CD14-positive monocyte (primary cell): ENCODE measurements around the gene TIFAB. TPM values are rescaled to one million over a fixed set of nuclear protein-coding genes. Genes with fewer than 3 reads are reported as not detected.

Experiments
- DNase-seq, 3 donors: peaks; one replicate each; pipeline ENCODE4 v3.0.0-alpha.2; 2011 to 2022
- H2AFZ ChIP-seq: 2 replicates; pipeline ENCODE4 v1.6.0; 2012; ENCODE audit warnings: mild to moderate bottlenecking, low read depth, low read length, inconsistent platforms; ENCODE audit not compliant: insufficient read depth, poor library complexity, severe bottlenecking
- H3K27ac ChIP-seq, 2 donors: 1 replicate in 1 of 2; 2 replicates in 1 of 2; pipeline ENCODE4 v1.5.1; 2012 to 2013; ENCODE audit warnings: low read length in 2 of 2, control low read depth in 1 of 2, inconsistent platforms in 1 of 2, low read depth in 1 of 2, mild to moderate bottlenecking in 1 of 2
- H3K27me3 ChIP-seq, 2 donors: one replicate each; pipeline versions ENCODE4 v1.6.0 to v1.6.1; 2011 to 2013; ENCODE audit warnings: low read length in 2 of 2; ENCODE audit not compliant: control insufficient read depth in 2 of 2, insufficient read depth in 2 of 2
- H3K36me3 ChIP-seq, 2 donors: replicated peaks in 1 of 2; 1 replicate in 1 of 2; 2 replicates in 1 of 2; pipeline versions ENCODE4 v1.5.1 to v1.6.1; 2012 to 2013; ENCODE audit warnings: low read length in 2 of 2, control low read depth in 1 of 2, inconsistent platforms in 1 of 2, mild to moderate bottlenecking in 1 of 2; ENCODE audit not compliant: insufficient read depth in 2 of 2, control insufficient read depth in 1 of 2
- H3K4me1 ChIP-seq, 2 donors: 1 replicate in 1 of 2; 2 replicates in 1 of 2; pipeline versions ENCODE4 v1.5.1 to v1.6.1; 2012 to 2013; ENCODE audit warnings: low read length in 2 of 2, control low read depth in 1 of 2, inconsistent platforms in 1 of 2, mild to moderate bottlenecking in 1 of 2, moderate library complexity in 1 of 2; ENCODE audit not compliant: insufficient read depth in 2 of 2, control insufficient read depth in 1 of 2
- H3K4me2 ChIP-seq: replicated peaks from 2 replicates; pipeline ENCODE3; 2012; ENCODE audit warnings: low read length, moderate library complexity, mild to moderate bottlenecking; ENCODE audit not compliant: poor library complexity, severe bottlenecking; ENCODE audit errors: extremely low read depth
- H3K4me3 ChIP-seq, 3 experiments: fragments of 200-600 bp in 1 of 3; sonication (generic) in 1 of 3; replicated peaks in 1 of 3; 1 replicate in 2 of 3; 2 replicates in 1 of 3; pipeline ENCODE4 v1.5.1; 2011 to 2013; ENCODE audit warnings: low read length in 3 of 3, mild to moderate bottlenecking in 3 of 3, control low read depth in 2 of 3, low read depth in 2 of 3, inconsistent platforms in 1 of 3, moderate library complexity in 1 of 3
- H3K79me2 ChIP-seq: 2 replicates; pipeline ENCODE4 v1.6.0; 2012; ENCODE audit warnings: mild to moderate bottlenecking, control low read depth, inconsistent platforms, low read length, moderate library complexity; ENCODE audit not compliant: insufficient read depth
- H3K9ac ChIP-seq: 2 replicates; pipeline ENCODE4 v1.6.0; 2017; ENCODE audit warnings: low read length, mild to moderate bottlenecking; ENCODE audit not compliant: insufficient read depth, poor library complexity, severe bottlenecking
- H3K9me3 ChIP-seq, 2 donors: replicated peaks in 1 of 2; 1 replicate in 1 of 2; 2 replicates in 1 of 2; pipeline versions ENCODE4 v1.5.1 to v1.6.1; 2012 to 2013; ENCODE audit warnings: low read length in 2 of 2, control low read depth in 1 of 2; ENCODE audit not compliant: control insufficient read depth in 1 of 2, insufficient read depth in 1 of 2
- H4K20me1 ChIP-seq: 2 replicates; pipeline ENCODE4 v1.6.0; 2012; ENCODE audit warnings: mild to moderate bottlenecking, low read length, control low read depth, moderate library complexity; ENCODE audit not compliant: insufficient read depth
- H3K27ac Mint-ChIP-seq, 7 donors: one replicate each; pipeline ENCODE4 v1.8.0; 2020; ENCODE audit warnings: mild to moderate bottlenecking in 7 of 7, mixed read lengths in 7 of 7, moderate library complexity in 6 of 7, inconsistent platforms in 2 of 7
- H3K27me3 Mint-ChIP-seq, 3 donors: one replicate each; pipeline ENCODE4 v1.8.0; 2021 to 2022; ENCODE audit warnings: low read depth in 3 of 3, mild to moderate bottlenecking in 3 of 3, mixed read lengths in 3 of 3, moderate library complexity in 3 of 3, inconsistent platforms in 1 of 3
- H3K36me3 Mint-ChIP-seq, 2 donors: one replicate each; pipeline ENCODE4 v1.8.0; 2020; ENCODE audit warnings: mixed read lengths in 2 of 2, inconsistent platforms in 1 of 2, mild to moderate bottlenecking in 1 of 2
- H3K4me1 Mint-ChIP-seq: one replicate; pipeline ENCODE4 v1.8.0; 2020; ENCODE audit warnings: mild to moderate bottlenecking, mixed read lengths
- H3K4me3 Mint-ChIP-seq, 2 donors: one replicate each; pipeline ENCODE4 v1.8.0; 2020; ENCODE audit warnings: mild to moderate bottlenecking in 2 of 2, mixed read lengths in 2 of 2, moderate library complexity in 1 of 2
- H3K9me3 Mint-ChIP-seq, 7 donors: one replicate each; pipeline ENCODE4 v1.8.0; 2020 to 2022; ENCODE audit warnings: mixed read lengths in 7 of 7, mild to moderate bottlenecking in 6 of 7, moderate library complexity in 6 of 7, inconsistent platforms in 2 of 7
- WGBS: methylation state at CpG from one replicate; pipeline ENCODE4 v1.1.5; 2013; ENCODE audit warnings: missing lambda C conversion rate; ENCODE audit not compliant: insufficient coverage; 5-methylcytosine and 5-hydroxymethylcytosine counted together
- intact Hi-C, 2 donors: fragments of 100-400 bp; cut with micrococcal nuclease; formaldehyde crosslinking; loops; one replicate each; pipeline versions ENCODE4 v1.15.0 to v1.15.1; 2023
- polyA plus RNA-seq, 3 donors: library from polyadenylated mRNA; depleted of rRNA in 1 of 3; unstranded in 2 of 3; stranded (reverse) in 1 of 3; fragments of 300-500 nt in 2 of 3; fragments of >200 nt in 1 of 3; fragmentation: Illumina TruSeq in 2 of 3; gene quantifications; 1 replicate in 2 of 3; 2 replicates in 1 of 3; pipeline ENCODE4 v1.2.3, GENCODE V29; 2012 to 2021
- TF ChIP-seq, protein P1 (sequence below): fragments of 200-600 bp; IDR thresholded peaks from one replicate; pipeline ENCODE4 v1.8.0; 2022; ENCODE audit warnings: antibody characterized with exemption, mild to moderate bottlenecking

TIFAB gene
- polyA plus RNA-seq, 3 donors, result 0.29 to 0.71 (median 0.50) TPM

DNA sequence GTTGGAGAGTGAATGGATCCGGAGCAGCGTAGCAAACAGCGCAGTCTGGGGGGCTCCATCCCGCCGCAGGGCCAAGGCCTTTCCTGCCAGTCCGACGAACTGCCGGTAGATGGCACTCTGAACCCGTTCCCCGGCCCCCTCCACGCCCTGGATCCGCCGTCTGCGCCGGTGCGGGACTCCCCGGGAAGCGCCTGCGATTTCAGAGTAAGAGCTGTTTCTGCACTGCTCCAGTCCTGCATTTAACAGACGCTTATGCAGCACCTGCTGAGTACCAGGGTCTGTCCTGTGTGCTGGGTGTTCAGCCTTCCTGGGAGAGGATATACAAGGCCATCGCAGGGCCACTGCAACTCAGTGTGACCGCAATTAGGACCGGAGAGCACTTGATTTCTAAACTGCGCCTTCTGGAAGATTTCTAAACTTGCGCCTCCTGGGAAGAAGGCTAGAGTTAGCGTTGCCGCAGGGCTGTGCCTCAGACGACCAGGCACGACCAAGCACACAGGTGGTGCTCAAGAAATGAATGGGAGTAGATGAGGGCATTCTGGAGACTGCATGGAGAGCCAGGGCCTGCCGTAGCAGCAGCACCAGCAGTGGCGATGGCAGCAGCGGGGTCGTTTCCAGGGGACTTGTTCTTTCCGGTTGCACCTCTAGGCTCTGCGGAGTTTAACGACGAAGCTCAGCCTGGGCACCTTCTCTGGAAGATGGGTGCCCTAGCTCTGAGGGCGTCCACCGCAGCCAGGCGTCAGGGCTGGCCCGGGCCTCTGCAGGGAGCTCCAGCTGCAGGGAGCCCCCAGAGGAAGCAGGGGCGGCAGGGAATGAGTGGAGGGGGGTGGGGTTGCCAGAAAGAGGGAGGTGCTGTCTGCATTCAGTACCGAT lies 14.3 kb upstream of the TIFAB start:
- TF ChIP-seq, protein P1, sequence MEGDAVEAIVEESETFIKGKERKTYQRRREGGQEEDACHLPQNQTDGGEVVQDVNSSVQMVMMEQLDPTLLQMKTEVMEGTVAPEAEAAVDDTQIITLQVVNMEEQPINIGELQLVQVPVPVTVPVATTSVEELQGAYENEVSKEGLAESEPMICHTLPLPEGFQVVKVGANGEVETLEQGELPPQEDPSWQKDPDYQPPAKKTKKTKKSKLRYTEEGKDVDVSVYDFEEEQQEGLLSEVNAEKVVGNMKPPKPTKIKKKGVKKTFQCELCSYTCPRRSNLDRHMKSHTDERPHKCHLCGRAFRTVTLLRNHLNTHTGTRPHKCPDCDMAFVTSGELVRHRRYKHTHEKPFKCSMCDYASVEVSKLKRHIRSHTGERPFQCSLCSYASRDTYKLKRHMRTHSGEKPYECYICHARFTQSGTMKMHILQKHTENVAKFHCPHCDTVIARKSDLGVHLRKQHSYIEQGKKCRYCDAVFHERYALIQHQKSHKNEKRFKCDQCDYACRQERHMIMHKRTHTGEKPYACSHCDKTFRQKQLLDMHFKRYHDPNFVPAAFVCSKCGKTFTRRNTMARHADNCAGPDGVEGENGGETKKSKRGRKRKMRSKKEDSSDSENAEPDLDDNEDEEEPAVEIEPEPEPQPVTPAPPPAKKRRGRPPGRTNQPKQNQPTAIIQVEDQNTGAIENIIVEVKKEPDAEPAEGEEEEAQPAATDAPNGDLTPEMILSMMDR, result peak; percentile 81
- H3K9ac ChIP-seq, result no peak overlapping the region
- no peak overlapping the region for H3K27ac ChIP-seq
- peak overlapping the region; percentile 74 to 95 for H3K4me3 Mint-ChIP-seq
- H3K4me1 ChIP-seq, result peaks cover 11 to 16% of the 10 kb centered on the region in 2 donors
- H3K9me3 ChIP-seq, result no peaks in the 10 kb centered on the region
- intact Hi-C loops, result loop anchor here (2.0 to 5.0 kb wide), 3 partner anchors 82 to 101 kb away; no protein-coding TSS in a partner anchor
- no peaks in the 10 kb centered on the region for H3K36me3 Mint-ChIP-seq
- H3K27me3 Mint-ChIP-seq, result peaks cover 33 to 53% (median 43%) of the 10 kb centered on the region in 3 donors
- H4K20me1 ChIP-seq, result no peaks in the 10 kb centered on the region
- H3K27ac Mint-ChIP-seq, result no peak overlapping the region
- peak overlapping the region in 1 of 3 experiments; percentile 62 for H3K4me3 ChIP-seq
- H3K4me2 ChIP-seq, result peak overlapping the region; percentile 76
- 17% methylated on average over 43 of the region's 43 CpGs for WGBS
- H3K9me3 Mint-ChIP-seq, result peaks cover 0 to 3% (median 0%) of the 10 kb centered on the region in 7 donors
- no peaks in the 10 kb centered on the region for H3K36me3 ChIP-seq
- H3K27me3 ChIP-seq, result peaks cover 5 to 46% of the 10 kb centered on the region in 2 donors
- no peaks in the 10 kb centered on the region for H3K79me2 ChIP-seq
- DNase-seq, result peak; percentile 56 to 72 (median 62)
- peaks cover 15% of the 10 kb centered on the region for H3K4me1 Mint-ChIP-seq
- H2AFZ ChIP-seq, result peak overlapping the region; percentile 80

DNA sequence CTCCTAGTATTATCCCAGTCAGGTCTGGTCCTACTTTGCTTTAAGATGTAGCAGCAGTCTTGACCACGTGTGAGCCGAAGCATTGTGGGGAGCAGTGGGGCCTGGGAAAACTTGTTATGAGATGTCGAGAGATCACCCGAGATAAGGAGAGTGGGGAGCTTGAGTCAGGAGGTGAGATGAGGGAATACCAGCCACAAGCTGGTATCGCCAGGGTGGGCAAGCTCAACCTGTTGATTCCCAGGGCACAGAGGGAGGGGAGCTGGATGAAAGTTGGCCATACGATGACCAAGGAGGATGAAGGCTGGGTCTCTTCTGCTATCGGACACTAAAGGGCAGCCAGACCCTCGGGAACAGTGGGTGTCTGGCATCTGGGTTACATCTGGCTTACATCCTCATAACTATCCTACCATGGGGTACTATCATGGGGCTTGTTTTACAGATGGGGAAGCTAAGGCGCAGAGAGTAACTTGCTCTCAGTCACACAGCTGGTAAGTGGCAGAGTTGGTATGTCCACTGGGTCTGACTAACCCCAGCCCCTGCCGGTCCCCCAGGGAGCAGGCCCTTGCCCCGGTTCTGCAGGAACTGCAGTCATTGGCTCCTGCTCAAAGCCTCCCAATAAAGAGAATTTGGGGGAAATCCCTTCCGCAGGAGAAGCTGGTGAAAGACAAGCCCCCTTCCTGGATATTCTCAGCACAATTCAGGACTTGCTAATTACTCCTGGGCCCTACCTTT lies 13.4 kb upstream of the TIFAB start:
- H3K9ac ChIP-seq, result no peak overlapping the region
- peaks cover 5 to 44% of the 10 kb centered on the region in 2 donors for H3K27me3 ChIP-seq
- intact Hi-C loops, result loop anchor here (2.0 to 5.0 kb wide), 3 partner anchors 83 to 102 kb away; no protein-coding TSS in a partner anchor
- no peaks in the 10 kb centered on the region for H3K36me3 ChIP-seq
- TF ChIP-seq, protein P1, result no peak
- H3K4me1 ChIP-seq, result peaks cover 11 to 16% of the 10 kb centered on the region in 2 donors
- no peaks in the 10 kb centered on the region for H3K36me3 Mint-ChIP-seq
- 88% methylated on average over 5 of the region's 12 CpGs for WGBS
- H3K4me3 Mint-ChIP-seq, result peak overlapping the region in 1 of 2 donors; percentile 23
- no peaks in the 10 kb centered on the region for H4K20me1 ChIP-seq
- H3K27ac Mint-ChIP-seq, result no peak overlapping the region
- peaks cover 26 to 47% (median 45%) of the 10 kb centered on the region in 3 donors for H3K27me3 Mint-ChIP-seq
- H2AFZ ChIP-seq, result peak overlapping the region; percentile 11
- H3K4me2 ChIP-seq, result peak overlapping the region; percentile 76
- H3K79me2 ChIP-seq, result no peaks in the 10 kb centered on the region
- H3K4me1 Mint-ChIP-seq, result peaks cover 15% of the 10 kb centered on the region
- peaks cover 0 to 3% (median 0%) of the 10 kb centered on the region in 7 donors for H3K9me3 Mint-ChIP-seq
- H3K27ac ChIP-seq, result no peak overlapping the region
- no peak for DNase-seq
- H3K9me3 ChIP-seq, result no peaks in the 10 kb centered on the region
- no peak overlapping the region for H3K4me3 ChIP-seq
